ENCODE measurements around the gene ELF1.
"Not testable (repeated sequence)": the region's sequence is repeated elsewhere in the genome, so short reads cannot be mapped to it uniquely, and the experiment has no call there.

DNA sequence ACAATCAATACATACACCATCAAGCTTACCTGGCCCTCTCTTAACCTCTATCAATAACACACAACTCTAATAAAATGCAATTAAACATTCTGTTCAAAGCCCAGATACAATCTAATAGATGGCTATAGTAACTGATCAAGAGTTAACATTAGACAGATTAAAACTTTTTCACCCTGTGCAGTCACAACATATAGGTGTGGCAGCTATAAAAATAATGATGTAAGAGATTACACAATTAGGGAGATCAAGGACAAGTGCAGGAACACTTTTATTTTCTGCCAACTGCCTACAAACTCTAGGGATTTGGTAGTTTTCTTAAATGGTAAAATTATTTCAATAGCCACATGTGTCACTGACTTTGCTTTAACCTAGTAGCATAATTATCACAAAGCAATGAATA, 104.3 kb downstream of the ELF1 start:
- TF ChIP-seq, protein P1, sequence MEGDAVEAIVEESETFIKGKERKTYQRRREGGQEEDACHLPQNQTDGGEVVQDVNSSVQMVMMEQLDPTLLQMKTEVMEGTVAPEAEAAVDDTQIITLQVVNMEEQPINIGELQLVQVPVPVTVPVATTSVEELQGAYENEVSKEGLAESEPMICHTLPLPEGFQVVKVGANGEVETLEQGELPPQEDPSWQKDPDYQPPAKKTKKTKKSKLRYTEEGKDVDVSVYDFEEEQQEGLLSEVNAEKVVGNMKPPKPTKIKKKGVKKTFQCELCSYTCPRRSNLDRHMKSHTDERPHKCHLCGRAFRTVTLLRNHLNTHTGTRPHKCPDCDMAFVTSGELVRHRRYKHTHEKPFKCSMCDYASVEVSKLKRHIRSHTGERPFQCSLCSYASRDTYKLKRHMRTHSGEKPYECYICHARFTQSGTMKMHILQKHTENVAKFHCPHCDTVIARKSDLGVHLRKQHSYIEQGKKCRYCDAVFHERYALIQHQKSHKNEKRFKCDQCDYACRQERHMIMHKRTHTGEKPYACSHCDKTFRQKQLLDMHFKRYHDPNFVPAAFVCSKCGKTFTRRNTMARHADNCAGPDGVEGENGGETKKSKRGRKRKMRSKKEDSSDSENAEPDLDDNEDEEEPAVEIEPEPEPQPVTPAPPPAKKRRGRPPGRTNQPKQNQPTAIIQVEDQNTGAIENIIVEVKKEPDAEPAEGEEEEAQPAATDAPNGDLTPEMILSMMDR (IDR thresholded peaks at IDR 0.05) = not testable (repeated sequence)
- TF ChIP-seq POLR2A (IDR thresholded peaks at IDR 0.05) = not testable (repeated sequence)
